H1 (cell line): ENCODE measurements around the gene PET100. TPM values are rescaled to one million over a fixed set of nuclear protein-coding genes. Genes with fewer than 3 reads are reported as not detected.

Experiments used
- ATF2 ChIP-seq: IDR thresholded peaks from 2 replicates; pipeline ENCODE4 v1.6.1; 2012; ENCODE audit warnings: low read length, inconsistent platforms
- CHD7 ChIP-seq: fragments of 300-600 bp; sonication (generic); IDR thresholded peaks from 2 replicates; pipeline ENCODE4 v1.7.1; 2012; ENCODE audit warnings: low read length, moderate library complexity, mild to moderate bottlenecking, inconsistent platforms; ENCODE audit not compliant: insufficient replicate concordance
- CREB1 ChIP-seq: IDR thresholded peaks from 2 replicates; pipeline ENCODE4 v1.6.1; 2012; ENCODE audit warnings: inconsistent platforms
- TBP ChIP-seq: IDR thresholded peaks from 2 replicates; pipeline ENCODE4 v1.6.1; 2011; ENCODE audit warnings: low read depth, low read length, improper control_type of control experiment
- polyA plus RNA-seq, 7 experiments: library from polyadenylated mRNA; depleted of rRNA in 3 of 7; stranded (reverse) in 5 of 7; unstranded in 2 of 7; fragments of >200 nt in 5 of 7; fragments of 200-250 nt in 2 of 7; gene quantifications; 1 replicate in 5 of 7; 2 replicates in 1 of 7; 4 replicates in 1 of 7; pipeline versions ENCODE4 v1.2.1 to v1.2.3, GENCODE V29; 2011 to 2013; ENCODE audit warnings: missing spikeins in 2 of 7, mixed read lengths in 2 of 7
- total RNA-seq: library from RNA; stranded (reverse); fragmentation: NEBNext Ultra II Directional; extraction: Animal tissue kit (Norgen Biotek cat#: 25700); gene quantifications from 2 replicates; pipeline ENCODE4 v1.2.1, GENCODE V29; 2021

The PET100 gene
- total and polyA plus RNA-seq, 2 of the 8 experiments (the other 6 are each of a cell fraction or from before 2014, with no cell fraction given), result 80.8 to 105 TPM

- TF ChIP-seq CHD7, result no peak
- no peak for TF ChIP-seq ATF2
- no peak for TF ChIP-seq TBP
- no peak for TF ChIP-seq CREB1
- TF ChIP-seq, all 59 proteins: peak for 0
Measured at GRCh38 chr19:7618348-7618747, 11.2 kb upstream of the PET100 start (continued).
